ENCODE data around the gene LTF.

The LTF gene

DNA sequence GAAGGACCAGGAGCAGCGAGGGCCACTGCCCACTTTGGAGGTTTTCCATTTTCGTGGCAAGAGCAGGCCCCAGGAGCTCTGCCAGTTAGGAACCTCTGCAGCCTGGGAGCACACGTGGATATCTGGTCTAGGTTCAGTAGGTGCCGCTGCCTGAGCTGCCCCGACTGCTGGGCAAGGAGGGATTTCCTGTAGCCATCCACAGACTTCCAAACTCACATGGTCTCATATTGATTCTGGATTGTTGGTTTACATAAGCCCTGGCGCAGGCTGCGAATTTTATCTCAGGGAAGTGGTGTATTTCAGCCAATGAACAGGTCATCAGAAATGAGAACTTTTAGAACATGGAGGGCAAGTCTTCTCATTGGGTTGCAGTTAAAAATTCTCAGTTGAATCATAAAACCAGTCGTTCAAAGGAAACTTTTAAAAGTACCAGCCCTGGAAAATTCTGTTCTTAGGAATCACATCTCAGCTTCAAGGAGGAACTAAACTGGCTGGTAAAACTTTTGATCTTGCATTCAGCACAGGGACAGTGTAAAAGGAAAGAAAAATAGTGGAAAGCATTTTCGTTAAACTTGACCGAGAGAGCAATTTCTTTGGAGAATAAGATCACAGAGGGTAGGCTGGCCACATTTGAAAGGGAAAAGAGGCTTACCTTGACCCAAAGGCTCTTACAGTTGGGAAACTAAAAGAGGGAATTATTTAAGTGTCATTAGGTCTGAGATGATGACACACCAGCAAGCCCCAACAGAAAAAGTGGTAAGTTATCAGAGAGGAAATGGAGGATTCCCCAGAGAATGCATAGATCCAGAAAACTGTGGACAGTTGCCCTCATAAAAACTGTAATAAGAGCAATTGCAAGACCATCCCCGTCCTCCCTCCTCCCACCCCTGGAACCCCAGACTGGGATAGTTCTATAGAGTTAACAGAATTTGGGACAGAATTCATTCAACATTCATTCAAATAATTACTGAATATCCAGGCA is 26.7 kb upstream of the LTF start:
- TF ChIP-seq NFRKB (IDR thresholded peaks at IDR 0.05) (no peak), LEF1 (IDR thresholded peaks at IDR 0.05; ENCODE audit: borderline replicate concordance) (no peak), ARNT (IDR thresholded peaks at IDR 0.05) (no peak), ZNF384 (IDR thresholded peaks at IDR 0.05) (no peak), HDGF (IDR thresholded peaks at IDR 0.05; ENCODE audit: borderline replicate concordance) (no peak), BHLHE40 (IDR thresholded peaks at IDR 0.05; ENCODE audit: borderline replicate concordance) (no peak), ELF4 (IDR thresholded peaks at IDR 0.05) (no peak), FOXA1 (IDR thresholded peaks at IDR 0.05) (no peak), L3MBTL2 (conservative IDR thresholded peaks at IDR 0.05) (no peak), FOXK2 (IDR thresholded peaks at IDR 0.05) (no peak), SUZ12 (IDR thresholded peaks at IDR 0.05) (no peak), CTBP1 (IDR thresholded peaks at IDR 0.05; ENCODE audit: borderline replicate concordance) (no peak), FOXM1 (IDR thresholded peaks at IDR 0.05; ENCODE audit: borderline replicate concordance) (no peak), SP1 (IDR thresholded peaks at IDR 0.05) (no peak), TARDBP (IDR thresholded peaks at IDR 0.05) (no peak)
- TF ChIP-seq, protein P1, sequence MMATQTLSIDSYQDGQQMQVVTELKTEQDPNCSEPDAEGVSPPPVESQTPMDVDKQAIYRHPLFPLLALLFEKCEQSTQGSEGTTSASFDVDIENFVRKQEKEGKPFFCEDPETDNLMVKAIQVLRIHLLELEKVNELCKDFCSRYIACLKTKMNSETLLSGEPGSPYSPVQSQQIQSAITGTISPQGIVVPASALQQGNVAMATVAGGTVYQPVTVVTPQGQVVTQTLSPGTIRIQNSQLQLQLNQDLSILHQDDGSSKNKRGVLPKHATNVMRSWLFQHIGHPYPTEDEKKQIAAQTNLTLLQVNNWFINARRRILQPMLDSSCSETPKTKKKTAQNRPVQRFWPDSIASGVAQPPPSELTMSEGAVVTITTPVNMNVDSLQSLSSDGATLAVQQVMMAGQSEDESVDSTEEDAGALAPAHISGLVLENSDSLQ (IDR thresholded peaks at IDR 0.05): no peak
- DNase-seq (ENCODE audit: extremely low spot score): no peak
- CTCF ChIA-PET: interaction anchor here (1.3 kb wide), 1 partner anchor 67 kb away, joined by 4 read pairs; no protein-coding TSS in a partner anchor
- POLR2A ChIA-PET: interaction anchor here (0.7 kb wide), 1 partner anchor 47 kb away, joined by 5 read pairs; no protein-coding TSS in a partner anchor

DNA sequence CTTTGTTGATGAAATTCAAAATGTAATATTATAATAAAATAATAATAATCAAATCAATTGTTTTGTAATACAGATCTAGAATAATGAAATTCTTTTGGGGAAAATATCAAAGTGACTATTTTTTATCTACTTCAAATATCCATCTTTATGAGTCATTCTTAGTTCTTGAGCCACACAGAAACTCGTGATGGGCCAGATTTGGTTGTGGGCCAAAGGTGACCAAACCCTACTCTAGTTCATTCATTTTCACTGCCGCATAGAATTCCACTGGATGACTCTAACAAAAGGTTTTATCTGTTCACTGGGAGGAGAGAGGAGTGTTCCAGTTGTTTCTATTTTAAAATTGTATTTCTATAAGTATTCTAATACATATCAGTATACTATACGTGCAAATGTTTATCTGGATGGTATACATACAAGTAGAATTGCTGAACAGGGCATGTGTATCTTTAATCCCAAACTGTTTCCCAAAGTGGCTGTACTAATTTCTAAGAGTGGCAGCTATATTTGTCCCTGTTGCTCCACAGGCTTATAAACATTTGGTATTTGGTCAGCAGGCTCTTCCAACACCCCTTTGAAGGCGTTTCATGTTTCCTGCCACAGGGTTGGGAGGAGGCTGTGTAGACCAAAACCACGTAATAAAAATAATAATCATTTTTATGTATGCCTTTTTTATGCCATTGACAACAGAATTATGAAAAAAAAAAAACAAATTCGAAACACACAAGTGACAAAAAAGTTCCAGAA is 25.8 kb upstream of the LTF start:
- ChIA-PET POLR2A (interaction anchor here (0.7 to 2.2 kb wide), 2 partner anchors 48 to 139 kb away, joined by 5 to 7 read pairs; no protein-coding TSS in a partner anchor), CTCF (interaction anchor here (1.5 to 1.6 kb wide), 2 partner anchors 56 to 114 kb away, joined by 3 to 4 read pairs; no protein-coding TSS in a partner anchor)
- no peak for DNase-seq (ENCODE audit: extremely low spot score)
- no peak for TF ChIP-seq FOXK2 (IDR thresholded peaks at IDR 0.05)
- no peak for TF ChIP-seq ZNF384 (IDR thresholded peaks at IDR 0.05)
- TF ChIP-seq LEF1 (IDR thresholded peaks at IDR 0.05; ENCODE audit: borderline replicate concordance): no peak
- no peak for TF ChIP-seq ELF4 (IDR thresholded peaks at IDR 0.05)
- no peak for TF ChIP-seq HDGF (IDR thresholded peaks at IDR 0.05; ENCODE audit: borderline replicate concordance)

DNA sequence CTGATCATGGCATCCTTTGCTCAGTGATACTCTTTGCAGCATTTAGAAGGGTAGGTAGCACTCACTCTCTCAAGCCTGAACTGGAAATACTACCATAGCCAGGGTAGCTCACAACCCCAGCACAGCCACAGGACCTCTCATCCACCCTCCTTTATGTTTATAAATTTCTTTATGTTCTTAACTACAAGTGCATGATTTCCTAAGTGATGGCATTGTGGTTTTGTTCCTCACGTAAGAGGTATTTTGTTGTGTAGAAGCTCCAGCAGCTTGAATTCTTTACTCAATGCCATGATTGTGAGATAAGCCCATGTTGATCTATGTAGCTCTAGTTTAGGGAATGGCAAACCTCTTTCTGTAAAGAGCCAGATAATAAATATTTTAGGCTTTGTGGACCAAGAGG is 25.2 kb upstream of the LTF start:
- ChIA-PET POLR2A (interaction anchor here (2.2 kb wide), 1 partner anchor 140 kb away, joined by 7 read pairs; no protein-coding TSS in a partner anchor), CTCF (interaction anchor here (0.5 to 2.1 kb wide), 5 partner anchors 56 to 423 kb away, joined by 3 to 21 read pairs (median 8); no protein-coding TSS in a partner anchor)
- TF ChIP-seq SUZ12 (IDR thresholded peaks at IDR 0.05) (no peak), FOXM1 (IDR thresholded peaks at IDR 0.05; ENCODE audit: borderline replicate concordance) (no peak)
- DNase-seq (ENCODE audit: extremely low spot score): no peak

DNA sequence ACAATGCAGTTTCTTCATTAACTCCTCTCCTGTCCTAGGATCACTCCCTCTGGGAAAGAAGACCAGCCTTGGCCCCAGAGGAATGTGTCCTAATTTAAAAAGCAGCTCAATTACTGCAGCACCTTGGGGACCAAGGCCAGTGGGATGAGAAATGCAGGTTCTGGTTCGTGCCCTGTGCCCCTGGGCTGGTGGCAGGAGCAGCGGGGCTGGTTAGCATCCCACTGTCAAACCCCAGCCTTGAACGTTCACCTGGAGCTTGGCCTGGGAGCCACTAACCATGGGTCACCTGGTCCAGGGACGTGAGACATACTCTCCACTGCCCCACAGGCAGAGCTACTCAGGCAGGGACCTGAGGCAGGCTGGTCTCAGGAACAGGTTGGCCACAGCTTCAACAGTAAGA is 24.7 kb upstream of the LTF start:
- ChIA-PET POLR2A (interaction anchor here (2.2 kb wide), 1 partner anchor 140 kb away, joined by 7 read pairs; no protein-coding TSS in a partner anchor), CTCF (interaction anchor here (0.5 to 2.1 kb wide), 12 partner anchors 14 to 423 kb away, joined by 3 to 21 read pairs (median 5); no protein-coding TSS in a partner anchor)
- DNase-seq (ENCODE audit: extremely low spot score): no peak
- TF ChIP-seq LEF1 (IDR thresholded peaks at IDR 0.05; ENCODE audit: borderline replicate concordance) (no peak), CTBP1 (IDR thresholded peaks at IDR 0.05; ENCODE audit: borderline replicate concordance) (no peak), SUZ12 (IDR thresholded peaks at IDR 0.05) (no peak), FOXA1 (IDR thresholded peaks at IDR 0.05) (no peak), SP1 (IDR thresholded peaks at IDR 0.05) (no peak), ARNT (IDR thresholded peaks at IDR 0.05) (no peak), ZNF384 (IDR thresholded peaks at IDR 0.05) (no peak), FOXK2 (IDR thresholded peaks at IDR 0.05) (no peak), FOXM1 (IDR thresholded peaks at IDR 0.05; ENCODE audit: borderline replicate concordance) (no peak), BHLHE40 (IDR thresholded peaks at IDR 0.05; ENCODE audit: borderline replicate concordance) (no peak), NFRKB (IDR thresholded peaks at IDR 0.05) (no peak), HDGF (IDR thresholded peaks at IDR 0.05; ENCODE audit: borderline replicate concordance) (no peak), L3MBTL2 (conservative IDR thresholded peaks at IDR 0.05) (no peak), ELF4 (IDR thresholded peaks at IDR 0.05) (no peak), TARDBP (IDR thresholded peaks at IDR 0.05) (no peak)
- TF ChIP-seq, protein P1 (IDR thresholded peaks at IDR 0.05): no peak

DNA sequence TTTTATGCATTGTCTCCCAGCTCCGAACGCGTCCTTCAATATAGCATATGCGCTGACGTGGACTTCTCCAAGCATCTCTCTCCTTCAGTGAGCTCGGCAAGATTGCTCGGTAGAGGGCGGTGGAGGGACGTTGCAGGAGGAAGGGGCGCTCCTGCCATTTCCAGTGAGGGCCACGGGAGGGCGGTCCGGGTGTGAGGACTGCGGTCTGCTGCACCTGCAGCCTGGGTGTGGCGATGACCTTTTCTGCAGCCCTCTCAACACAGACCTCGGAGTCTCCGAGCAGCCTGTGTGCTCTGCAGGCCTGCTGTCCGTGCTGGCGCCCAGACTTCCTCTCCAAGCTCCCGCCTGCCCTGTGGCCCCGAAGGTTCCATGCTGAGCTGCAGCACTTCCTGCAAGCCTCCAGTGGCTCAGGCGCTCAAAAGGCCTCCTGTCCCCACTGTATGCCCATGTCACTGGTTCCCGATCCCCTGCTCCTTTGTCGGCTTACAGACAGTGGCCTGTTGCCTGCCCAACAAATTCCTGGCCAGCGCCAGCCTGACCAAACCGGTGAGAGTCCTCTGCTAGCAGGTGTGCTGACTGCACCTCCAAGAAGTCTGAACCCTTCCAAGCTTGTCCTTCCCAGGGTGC is 24.1 kb upstream of the LTF start:
- TF ChIP-seq, protein P1 (IDR thresholded peaks at IDR 0.05): no peak
- TF ChIP-seq ARNT (IDR thresholded peaks at IDR 0.05) (no peak), FOXK2 (IDR thresholded peaks at IDR 0.05) (no peak), FOXA1 (IDR thresholded peaks at IDR 0.05) (no peak), CTBP1 (IDR thresholded peaks at IDR 0.05; ENCODE audit: borderline replicate concordance) (0 out of 2 replicates have a peak, but pooled peaks have one; percentile 15), LEF1 (IDR thresholded peaks at IDR 0.05; ENCODE audit: borderline replicate concordance) (no peak), ELF4 (IDR thresholded peaks at IDR 0.05) (no peak), FOXM1 (IDR thresholded peaks at IDR 0.05; ENCODE audit: borderline replicate concordance) (no peak), HDGF (IDR thresholded peaks at IDR 0.05; ENCODE audit: borderline replicate concordance) (no peak), SUZ12 (IDR thresholded peaks at IDR 0.05) (no peak), BHLHE40 (IDR thresholded peaks at IDR 0.05; ENCODE audit: borderline replicate concordance) (no peak), ZNF384 (IDR thresholded peaks at IDR 0.05) (no peak), TARDBP (IDR thresholded peaks at IDR 0.05) (no peak), L3MBTL2 (conservative IDR thresholded peaks at IDR 0.05) (peak; percentile 34), SP1 (IDR thresholded peaks at IDR 0.05) (no peak), NFRKB (IDR thresholded peaks at IDR 0.05) (no peak)
- DNase-seq (ENCODE audit: extremely low spot score): peak; percentile 92
- ChIA-PET CTCF (interaction anchor here (0.6 to 2.1 kb wide), 19 partner anchors 10 to 825 kb away, joined by 3 to 21 read pairs (median 4); no protein-coding TSS in a partner anchor), POLR2A (interaction anchor here (1.0 to 2.2 kb wide), 2 partner anchors 69 to 141 kb away, joined by 3 to 7 read pairs; no protein-coding TSS in a partner anchor)
